ENCODE data around the gene MMD2. TPM values are rescaled to one million over a fixed set of nuclear protein-coding genes. Genes with fewer than 3 reads are reported as not detected.

The MMD2 gene
- polyA plus RNA-seq, 1 experiment, result not detected

DNA sequence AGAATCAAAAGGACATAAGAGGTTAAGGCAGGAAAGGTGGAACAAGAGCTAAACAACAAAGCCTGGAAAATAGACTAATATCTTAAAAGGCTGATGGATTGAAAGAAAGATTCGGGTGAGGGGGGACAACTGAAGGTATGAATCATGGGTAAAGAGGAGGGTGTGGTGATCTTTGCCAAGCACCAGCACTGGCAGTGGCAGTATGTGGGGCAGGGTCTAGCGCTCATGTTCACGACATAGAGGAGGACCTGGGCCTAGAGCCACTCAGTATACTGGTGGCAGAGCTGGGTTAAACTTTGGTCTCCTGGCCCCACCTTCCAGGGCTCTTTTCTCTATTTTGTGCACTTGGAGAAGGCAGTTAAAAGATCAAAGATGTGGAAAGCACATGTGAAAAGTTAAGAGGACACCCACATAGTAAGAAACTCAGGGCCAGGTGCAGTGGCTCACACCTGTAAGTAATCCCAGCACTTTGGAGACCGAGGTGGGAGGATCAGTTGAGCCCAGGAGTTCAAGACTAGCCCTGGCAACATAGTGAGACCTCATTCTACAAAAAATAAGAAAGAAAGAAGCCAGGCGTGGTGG is 40.5 kb upstream of the MMD2 start:
- H3K4me3 ChIP-seq (ENCODE audit: low read depth, low read length), result no peak overlapping the region
- H3K9me3 ChIP-seq (ENCODE audit: control insufficient read depth, insufficient read depth, low read length), result no peaks in the 10 kb centered on the region
- ChIA-PET CTCF (interaction anchor here (1.2 kb wide), 1 partner anchor 25 kb away, joined by 5 read pairs; no protein-coding TSS in a partner anchor), POLR2A (no interaction called here)
- TF ChIP-seq, protein P1, sequence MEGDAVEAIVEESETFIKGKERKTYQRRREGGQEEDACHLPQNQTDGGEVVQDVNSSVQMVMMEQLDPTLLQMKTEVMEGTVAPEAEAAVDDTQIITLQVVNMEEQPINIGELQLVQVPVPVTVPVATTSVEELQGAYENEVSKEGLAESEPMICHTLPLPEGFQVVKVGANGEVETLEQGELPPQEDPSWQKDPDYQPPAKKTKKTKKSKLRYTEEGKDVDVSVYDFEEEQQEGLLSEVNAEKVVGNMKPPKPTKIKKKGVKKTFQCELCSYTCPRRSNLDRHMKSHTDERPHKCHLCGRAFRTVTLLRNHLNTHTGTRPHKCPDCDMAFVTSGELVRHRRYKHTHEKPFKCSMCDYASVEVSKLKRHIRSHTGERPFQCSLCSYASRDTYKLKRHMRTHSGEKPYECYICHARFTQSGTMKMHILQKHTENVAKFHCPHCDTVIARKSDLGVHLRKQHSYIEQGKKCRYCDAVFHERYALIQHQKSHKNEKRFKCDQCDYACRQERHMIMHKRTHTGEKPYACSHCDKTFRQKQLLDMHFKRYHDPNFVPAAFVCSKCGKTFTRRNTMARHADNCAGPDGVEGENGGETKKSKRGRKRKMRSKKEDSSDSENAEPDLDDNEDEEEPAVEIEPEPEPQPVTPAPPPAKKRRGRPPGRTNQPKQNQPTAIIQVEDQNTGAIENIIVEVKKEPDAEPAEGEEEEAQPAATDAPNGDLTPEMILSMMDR (IDR thresholded peaks at IDR 0.05; ENCODE audit: low read depth, low read length), result no peak
- no peaks in the 10 kb centered on the region for H3K27me3 ChIP-seq (ENCODE audit: control insufficient read depth, insufficient read depth, low read length)
- no peak overlapping the region for H3K27ac ChIP-seq (ENCODE audit: low read depth, low read length)
- no peak for DNase-seq (ENCODE audit: low read depth, low spot score)

DNA sequence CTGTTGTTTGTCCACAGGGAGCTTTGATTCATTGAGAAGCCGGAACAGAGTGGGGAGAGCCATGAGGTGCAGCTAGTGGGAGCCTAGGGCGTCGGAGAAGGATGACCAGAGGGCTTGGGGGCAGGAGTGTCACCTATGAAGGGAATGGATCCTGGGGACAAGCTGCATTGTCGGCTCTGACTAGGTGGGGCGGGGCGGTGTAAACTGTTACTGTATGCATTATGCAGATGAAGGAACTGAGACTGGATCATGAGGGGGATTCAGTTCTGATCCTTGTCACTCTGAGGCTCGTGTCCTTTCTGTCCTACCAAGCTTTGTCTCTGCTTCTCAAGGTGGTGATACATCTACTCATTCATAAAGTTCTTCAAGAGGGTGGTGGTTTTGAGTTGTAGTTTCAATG is 39.9 kb upstream of the MMD2 start:
- CTCF ChIA-PET, result interaction anchor here (1.2 kb wide), 1 partner anchor 25 kb away, joined by 5 read pairs; no protein-coding TSS in a partner anchor
- no peak for DNase-seq (ENCODE audit: low read depth, low spot score)
- Histone ChIP-seq H3K9me3 (ENCODE audit: control insufficient read depth, insufficient read depth, low read length) (no peaks in the 10 kb centered on the region), H3K27ac (ENCODE audit: low read depth, low read length) (no peak overlapping the region), H3K27me3 (ENCODE audit: control insufficient read depth, insufficient read depth, low read length) (no peaks in the 10 kb centered on the region), H3K4me3 (ENCODE audit: low read depth, low read length) (no peak overlapping the region)
- POLR2A ChIA-PET, result no interaction called here
- TF ChIP-seq, protein P1 (IDR thresholded peaks at IDR 0.05; ENCODE audit: low read depth, low read length), result no peak

DNA sequence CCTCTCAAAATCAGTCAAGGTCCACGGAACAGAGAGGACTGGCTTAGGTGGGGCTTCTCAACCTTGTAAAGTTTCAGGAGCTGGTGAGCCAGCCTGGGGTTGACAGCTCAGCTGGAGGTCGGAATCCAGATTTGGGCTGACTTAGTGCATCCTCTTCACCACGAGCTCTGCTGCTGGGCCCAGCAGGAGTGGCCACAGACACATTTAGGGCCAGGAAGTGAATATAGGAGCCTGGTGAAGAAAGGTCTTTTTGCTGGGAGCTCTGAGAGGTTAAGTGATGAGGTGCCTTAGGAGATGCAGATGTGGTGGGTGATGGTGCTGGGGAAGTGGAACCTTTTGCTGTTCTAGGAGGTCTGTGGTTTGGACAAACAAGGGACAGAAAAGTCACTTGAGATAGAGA is 39.3 kb upstream of the MMD2 start:
- POLR2A ChIA-PET, result no interaction called here
- DNase-seq (ENCODE audit: low read depth, low spot score), result no peak

DNA sequence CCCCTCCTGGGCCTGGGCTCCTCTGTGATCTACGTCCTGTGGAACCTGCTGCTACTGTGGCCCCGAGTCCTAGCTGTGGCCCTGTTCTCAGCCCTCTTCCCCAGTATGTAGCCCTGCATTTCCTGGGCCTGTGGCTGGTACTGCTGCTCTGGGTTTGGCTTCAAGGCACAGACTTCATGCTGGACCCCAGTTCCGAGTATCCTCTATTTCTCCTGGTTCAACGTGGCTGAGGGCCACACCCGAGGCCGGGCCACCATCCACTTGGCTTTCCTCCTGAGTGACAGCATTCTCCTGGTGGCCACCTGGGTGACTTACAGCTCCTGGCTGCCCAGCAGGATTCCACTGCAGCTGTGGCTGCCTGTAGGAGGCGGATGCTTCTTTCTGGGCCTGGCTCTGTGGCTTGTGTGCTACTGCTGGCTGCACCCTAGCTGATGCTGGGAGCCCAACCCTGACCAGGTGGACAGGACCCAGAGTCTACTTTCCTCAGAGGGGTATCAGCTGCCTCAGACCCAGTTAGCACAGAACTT is 37.8 kb upstream of the MMD2 start:
- ChIA-PET CTCF (no interaction called here), POLR2A (no interaction called here)
- H3K9me3 ChIP-seq (ENCODE audit: control insufficient read depth, insufficient read depth, low read length), result no peaks in the 10 kb centered on the region
- H3K27ac ChIP-seq (ENCODE audit: low read depth, low read length), result no peak overlapping the region
- H3K4me3 ChIP-seq (ENCODE audit: low read depth, low read length), result no peak overlapping the region
- H3K27me3 ChIP-seq (ENCODE audit: control insufficient read depth, insufficient read depth, low read length), result no peaks in the 10 kb centered on the region
- TF ChIP-seq, protein P1 (IDR thresholded peaks at IDR 0.05; ENCODE audit: low read depth, low read length), result no peak
- DNase-seq (ENCODE audit: low read depth, low spot score), result no peak

More for the DNA sequence above, 39.3 kb upstream of the MMD2 start:
- no peaks in the 10 kb centered on the region for H3K9me3 ChIP-seq (ENCODE audit: control insufficient read depth, insufficient read depth, low read length)
- TF ChIP-seq, protein P1 (IDR thresholded peaks at IDR 0.05; ENCODE audit: low read depth, low read length), result no peak
- no peak overlapping the region for H3K4me3 ChIP-seq (ENCODE audit: low read depth, low read length)
- H3K27me3 ChIP-seq (ENCODE audit: control insufficient read depth, insufficient read depth, low read length), result no peaks in the 10 kb centered on the region
- no peak overlapping the region for H3K27ac ChIP-seq (ENCODE audit: low read depth, low read length)
- CTCF ChIA-PET, result interaction anchor here (0.6 kb wide), 1 partner anchor 25 kb away, joined by 3 read pairs; no protein-coding TSS in a partner anchor

DNA sequence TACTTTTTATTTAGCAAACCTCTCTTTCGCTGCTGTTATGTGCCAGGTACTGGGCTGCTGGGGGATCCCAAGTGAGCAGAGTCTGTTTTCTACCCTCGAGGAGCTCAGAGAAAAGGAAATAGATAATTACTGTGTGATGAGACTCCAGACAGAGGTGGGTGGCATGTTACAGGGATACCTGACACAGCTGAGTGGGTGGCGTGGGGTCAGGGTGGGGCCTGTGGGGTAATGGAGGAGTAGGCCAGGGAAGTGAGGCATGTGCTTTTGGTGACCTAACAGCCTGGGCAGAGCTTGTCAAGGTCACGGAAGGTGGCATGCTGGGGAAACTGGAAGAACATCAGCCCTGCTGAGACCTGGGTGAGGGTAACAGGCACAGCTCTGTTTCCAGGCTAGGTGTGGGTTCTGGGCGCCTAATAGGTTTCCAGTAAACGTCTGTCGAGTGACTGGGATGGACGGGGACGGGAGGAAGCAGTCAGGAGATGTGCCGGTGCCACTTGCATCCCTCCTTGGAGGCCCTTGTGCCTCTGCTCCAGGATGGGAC is 36.5 kb upstream of the MMD2 start:
- no peaks in the 10 kb centered on the region for H3K27me3 ChIP-seq (ENCODE audit: control insufficient read depth, insufficient read depth, low read length)
- TF ChIP-seq, protein P1 (IDR thresholded peaks at IDR 0.05; ENCODE audit: low read depth, low read length), result no peak
- no peaks in the 10 kb centered on the region for H3K9me3 ChIP-seq (ENCODE audit: control insufficient read depth, insufficient read depth, low read length)
- ChIA-PET CTCF (no interaction called here), POLR2A (no interaction called here)
- no peak overlapping the region for H3K27ac ChIP-seq (ENCODE audit: low read depth, low read length)
- DNase-seq (ENCODE audit: low read depth, low spot score), result no peak
- H3K4me3 ChIP-seq (ENCODE audit: low read depth, low read length), result no peak overlapping the region
